Peyer's patch (tissue), 4 donors: Measurements from ENCODE around the gene UBAP1.

Experiments
- CTCF ChIP-seq, 6 experiments: fragments of 450-650 bp in 4 of 6; fragments of 200-600 bp in 2 of 6; sonication (generic) in 1 of 6; IDR thresholded peaks; one replicate each; pipeline ENCODE4 v1.5.1; 2017 to 2019; ENCODE audit warnings: antibody characterized with exemption in 6 of 6, mild to moderate bottlenecking in 3 of 6, moderate library complexity in 1 of 6
- POLR2A ChIP-seq, 2 donors: fragments of 450-650 bp; IDR thresholded peaks; one replicate each; pipeline ENCODE4 v1.5.1; 2017; ENCODE audit warnings: antibody characterized with exemption in 2 of 2, mild to moderate bottlenecking in 2 of 2, moderate library complexity in 2 of 2

- TF ChIP-seq POLR2A (IDR thresholded peaks at IDR 0.05) (no peak), CTCF (IDR thresholded peaks at IDR 0.05) (no peak)
Measured at GRCh38 chr9:34203992-34204635, 25.3 kb downstream of the UBAP1 start.
